Urinary bladder (tissue), 4 donors: ENCODE data around the gene TMEM156. TPM values are rescaled to one million over a fixed set of nuclear protein-coding genes. Genes with fewer than 3 reads are reported as not detected.
"Not testable (repeated sequence)": the region's sequence is repeated elsewhere in the genome, so short reads cannot be mapped to it uniquely, and the experiment has no call there.

ENCODE experiments used
- DNase-seq: peaks from one replicate; pipeline ENCODE4 v3.0.0-alpha.2; 2015; ENCODE audit errors: extremely low spot score
- H3K27ac ChIP-seq: one replicate; pipeline ENCODE4 v1.5.1; 2013; ENCODE audit warnings: low read depth, mild to moderate bottlenecking, moderate library complexity
- H3K36me3 ChIP-seq: one replicate; pipeline ENCODE4 v1.6.1; 2013; ENCODE audit warnings: mild to moderate bottlenecking, moderate library complexity; ENCODE audit not compliant: insufficient read depth
- H3K4me1 ChIP-seq: one replicate; pipeline ENCODE4 v1.6.1; 2013; ENCODE audit warnings: mild to moderate bottlenecking, moderate library complexity; ENCODE audit not compliant: insufficient read depth
- H3K4me3 ChIP-seq: one replicate; pipeline ENCODE4 v1.5.1; 2013; ENCODE audit warnings: low read depth, low read length
- WGBS: extraction: QIAGEN DNeasy Blood & Tissue Kit; methylation state at CpG from one replicate; pipeline ENCODE4 v1.1.7; 2013; 5-methylcytosine and 5-hydroxymethylcytosine counted together
- polyA plus RNA-seq: library from polyadenylated mRNA; stranded (reverse); fragments of 200-250 nt; gene quantifications from one replicate; pipeline ENCODE4 v1.2.3, GENCODE V29; 2013
- total RNA-seq: library from RNA; depleted of rRNA; stranded (reverse); fragments of >200 nt; gene quantifications from one replicate; pipeline ENCODE4 v1.2.3, GENCODE V29; 2014
- donor health status: healthy with polysubstance abuse.
- donor health status: healthy.

The TMEM156 gene
- total and polyA plus RNA-seq, 2 donors = 0.53 to 0.74 TPM

- Histone ChIP-seq H3K27ac (no peak overlapping the region), H3K4me3 (no peak overlapping the region), H3K36me3 (no peaks in the 10 kb centered on the region), H3K4me1 (no peaks in the 10 kb centered on the region)
- no peak for DNase-seq
- WGBS = 92% methylated on average over 4 of the region's 4 CpGs
Observed at GRCh38 chr4:38979081-38979480, 53.1 kb downstream of the TMEM156 start.

- DNase-seq = no peak
- WGBS = 94% methylated on average over 7 of the region's 7 CpGs
- Histone ChIP-seq H3K4me1 (no peaks in the 10 kb centered on the region), H3K4me3 (no peak overlapping the region), H3K27ac (no peak overlapping the region), H3K36me3 (no peaks in the 10 kb centered on the region)
Observed at GRCh38 chr4:38976308-38976707, 55.9 kb downstream of the TMEM156 start.

- WGBS = 94% methylated on average over 5 of the region's 5 CpGs
- Histone ChIP-seq H3K4me1 (no peaks in the 10 kb centered on the region), H3K36me3 (no peaks in the 10 kb centered on the region), H3K4me3 (no peak overlapping the region), H3K27ac (no peak overlapping the region)
- DNase-seq = no peak
Observed at GRCh38 chr4:38968668-38969067, 63.5 kb downstream of the TMEM156 start.

- H3K27ac ChIP-seq = no peak overlapping the region
- 61% methylated on average over 7 of the region's 7 CpGs for WGBS
- no peaks in the 10 kb centered on the region for H3K36me3 ChIP-seq
Observed at GRCh38 chr4:38967260-38968095, 64.7 kb downstream of the TMEM156 start.

GRCh38 chr4:38965866-38966265, 66.3 kb downstream of the TMEM156 start:
- Histone ChIP-seq H3K4me3 (no peak overlapping the region), H3K4me1 (no peaks in the 10 kb centered on the region), H3K36me3 (no peaks in the 10 kb centered on the region), H3K27ac (no peak overlapping the region)
- WGBS = 82% methylated on average over 3 of the region's 3 CpGs
- no peak for DNase-seq

More at GRCh38 chr4:38967260-38968095, 64.7 kb downstream of the TMEM156 start:
- no peak for DNase-seq
- no peaks in the 10 kb centered on the region for H3K4me1 ChIP-seq
- H3K4me3 ChIP-seq = no peak overlapping the region

GRCh38 chr4:38964942-38965775, 67.0 kb downstream of the TMEM156 start:
- WGBS = 90% methylated on average over 11 of the region's 11 CpGs
- H3K27ac ChIP-seq = no peak overlapping the region
- no peaks in the 10 kb centered on the region for H3K36me3 ChIP-seq
- no peak for DNase-seq
- H3K4me3 ChIP-seq = no peak overlapping the region
- H3K4me1 ChIP-seq = no peaks in the 10 kb centered on the region

- H3K4me3 ChIP-seq, H3K27ac ChIP-seq, DNase-seq, H3K36me3 ChIP-seq, H3K4me1 ChIP-seq: not testable (repeated sequence)
- WGBS = 91% methylated on average over 5 of the region's 5 CpGs
Observed at GRCh38 chr4:38959248-38959647, 73.0 kb downstream of the TMEM156 start.

- H3K27ac ChIP-seq = no peak overlapping the region
- H3K4me3 ChIP-seq = no peak overlapping the region
- no peaks in the 10 kb centered on the region for H3K36me3 ChIP-seq
- H3K4me1 ChIP-seq = no peaks in the 10 kb centered on the region
- no peak for DNase-seq
- 56% methylated on average over 4 of the region's 4 CpGs for WGBS
Observed at GRCh38 chr4:38958453-38959190, 73.6 kb downstream of the TMEM156 start.

- Histone ChIP-seq H3K4me3 (no peak overlapping the region), H3K4me1 (no peaks in the 10 kb centered on the region), H3K27ac (no peak overlapping the region), H3K36me3 (no peaks in the 10 kb centered on the region)
- WGBS = 91% methylated on average over 3 of the region's 3 CpGs
- DNase-seq = no peak
Observed at GRCh38 chr4:38957893-38958292, 74.3 kb downstream of the TMEM156 start.

- Histone ChIP-seq H3K4me3 (no peak overlapping the region), H3K36me3 (no peaks in the 10 kb centered on the region), H3K27ac (no peak overlapping the region), H3K4me1 (no peaks in the 10 kb centered on the region)
- WGBS = 40% methylated on average over 5 of the region's 5 CpGs
- DNase-seq = no peak
Observed at GRCh38 chr4:38957261-38957815, 74.9 kb downstream of the TMEM156 start.

- DNase-seq = no peak
- H3K4me3 ChIP-seq = no peak overlapping the region
- no peaks in the 10 kb centered on the region for H3K36me3 ChIP-seq
- H3K27ac ChIP-seq = no peak overlapping the region
- 94% methylated on average over 4 of the region's 4 CpGs for WGBS
- H3K4me1 ChIP-seq = no peaks in the 10 kb centered on the region
Observed at GRCh38 chr4:38955957-38956356, 76.3 kb downstream of the TMEM156 start.

GRCh38 chr4:38954727-38955126, 77.5 kb downstream of the TMEM156 start:
- Histone ChIP-seq H3K4me3 (no peak overlapping the region), H3K4me1 (no peaks in the 10 kb centered on the region)

GRCh38 chr4:38952017-38952416, 80.2 kb downstream of the TMEM156 start:
- Histone ChIP-seq H3K27ac (no peak overlapping the region), H3K4me3 (no peak overlapping the region), H3K36me3 (no peaks in the 10 kb centered on the region), H3K4me1 (no peaks in the 10 kb centered on the region)
- no peak for DNase-seq
- WGBS = 0% methylated on average over 1 of the region's 1 CpG

More at GRCh38 chr4:38954727-38955126, 77.5 kb downstream of the TMEM156 start:
- H3K36me3 ChIP-seq = no peaks in the 10 kb centered on the region
- no peak overlapping the region for H3K27ac ChIP-seq
- DNase-seq = no peak
